Stimulated activated CD4-positive, alpha-beta T cell treated with anti-CD3 and anti-CD28 coated beads, Interleukin-4, amount 100 ng/mL, for 48 hours (primary cell): ENCODE results near the gene IL18BP.

Source experiments
- DNase-seq, 2 donors: peaks; one replicate each; pipeline ENCODE4 v3.0.0-alpha.2; 2020; ENCODE audit warnings: low read depth in 2 of 2

Gene IL18BP

DNA sequence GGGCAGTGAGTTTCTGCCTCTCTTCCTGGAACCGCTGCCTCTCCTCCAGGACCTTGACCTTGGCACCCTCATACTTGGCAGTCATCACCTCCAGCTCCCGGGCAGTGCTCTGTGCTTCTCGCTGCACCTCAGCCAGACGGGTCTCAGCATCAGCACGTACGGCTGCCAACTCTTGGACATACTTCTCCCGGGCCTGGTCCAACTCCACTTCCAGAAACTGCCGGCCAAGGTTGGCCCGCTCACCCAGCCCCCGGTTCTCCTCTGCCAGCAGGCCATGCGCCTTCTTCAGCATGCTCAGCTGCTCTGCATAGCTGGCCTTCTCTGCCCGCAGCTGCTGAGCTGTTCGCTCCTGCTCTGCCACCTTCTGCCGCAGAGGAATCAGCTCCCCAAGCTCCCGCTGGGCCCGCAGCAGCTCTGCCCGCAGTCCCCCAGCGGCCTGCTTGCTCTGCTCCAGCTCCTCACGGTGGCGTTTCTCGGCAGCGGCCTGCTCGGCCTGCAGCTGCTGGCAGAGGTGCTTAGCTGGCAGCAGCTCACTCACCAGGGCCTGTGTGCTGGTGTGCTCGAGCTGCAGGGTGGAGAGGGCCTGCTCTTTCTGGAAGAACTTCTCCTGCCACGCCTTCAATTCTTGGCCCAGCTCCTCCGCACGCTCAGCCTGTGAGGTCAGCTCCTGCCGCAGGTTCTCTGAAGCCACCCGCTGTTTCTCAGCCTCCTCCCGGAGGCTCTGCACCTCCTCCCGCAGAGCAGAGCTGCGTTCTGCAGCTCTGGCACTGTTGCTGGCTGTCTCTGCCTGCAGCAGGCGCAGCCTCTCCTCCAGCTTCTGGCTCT, 14.4 kb downstream of the IL18BP start:
- DNase-seq: no peak

DNA sequence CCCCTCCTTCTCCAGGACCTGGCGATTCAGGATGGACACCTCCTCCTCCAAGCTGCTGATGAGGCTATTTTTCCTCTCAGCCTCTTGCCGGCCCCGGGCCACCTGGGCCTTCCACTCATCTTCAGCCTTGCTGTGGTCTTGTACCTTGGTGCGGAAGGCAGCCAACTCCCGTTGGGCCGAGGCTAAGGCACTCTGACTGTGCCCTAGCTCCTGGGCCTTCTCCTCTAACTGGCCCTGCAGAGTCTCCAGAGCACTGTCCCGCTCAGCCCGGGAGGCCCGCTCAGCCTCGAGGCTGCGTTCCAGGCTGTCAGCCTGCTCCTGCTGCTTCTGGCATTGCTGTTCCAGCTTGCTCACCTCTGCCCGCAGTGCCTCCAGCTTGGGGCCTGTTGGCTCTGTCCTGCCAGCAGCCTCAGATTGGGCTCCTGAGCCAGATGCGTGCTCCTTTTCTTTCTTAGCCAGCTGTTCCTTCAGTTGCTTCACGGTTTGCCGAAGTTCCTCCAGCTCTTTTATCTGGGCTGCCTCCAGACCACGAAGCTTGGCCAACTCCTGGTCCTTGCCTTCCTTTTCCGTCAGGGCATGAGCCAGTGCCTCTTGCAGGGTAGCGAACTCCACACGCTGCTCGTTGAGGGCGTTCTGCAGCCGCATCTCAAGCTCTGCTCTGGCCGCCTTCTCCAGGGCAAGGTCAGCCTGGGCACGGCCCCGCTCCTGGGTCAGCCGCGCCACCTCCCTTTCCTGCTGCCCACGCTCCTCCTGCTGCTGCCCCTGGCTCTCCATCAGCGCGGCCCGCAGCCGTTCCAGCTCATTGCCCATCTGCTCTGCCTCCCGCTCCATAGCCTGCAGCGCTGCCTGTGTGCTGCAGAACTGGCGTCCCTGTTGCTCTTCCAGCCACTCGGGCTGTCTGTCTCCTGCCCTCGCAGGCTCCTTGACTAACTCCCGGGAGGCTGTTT, 15.3 kb downstream of the IL18BP start:
- DNase-seq: no peak

DNA sequence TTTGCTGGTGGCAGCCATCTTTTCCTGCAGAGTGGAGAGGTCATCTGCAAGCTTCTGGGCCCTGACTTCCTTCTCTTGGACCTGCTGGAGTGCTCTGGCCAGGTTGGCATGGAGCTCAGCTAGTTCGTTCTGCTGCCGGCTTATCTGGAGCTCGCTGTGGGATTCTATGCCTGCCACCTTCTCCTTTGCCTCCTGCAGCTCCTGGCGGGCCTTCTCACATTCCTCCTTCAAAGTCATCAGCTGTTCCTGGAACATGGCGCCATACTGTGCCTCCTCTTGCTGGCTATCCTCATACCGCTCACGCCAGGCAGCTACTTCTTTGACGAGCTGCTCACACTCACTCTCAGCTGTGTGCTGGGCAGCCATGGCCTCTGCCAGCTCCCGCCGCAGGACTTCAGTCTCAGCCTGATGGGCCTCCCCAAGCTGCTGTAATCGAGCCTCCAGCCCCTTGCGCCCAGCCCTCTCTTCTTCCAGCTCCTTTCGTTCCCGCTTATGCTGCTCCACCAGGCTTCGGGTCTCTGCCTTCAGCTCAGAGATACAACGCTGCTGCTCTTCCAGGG, 16.1 kb downstream of the IL18BP start:
- no peak for DNase-seq

DNA sequence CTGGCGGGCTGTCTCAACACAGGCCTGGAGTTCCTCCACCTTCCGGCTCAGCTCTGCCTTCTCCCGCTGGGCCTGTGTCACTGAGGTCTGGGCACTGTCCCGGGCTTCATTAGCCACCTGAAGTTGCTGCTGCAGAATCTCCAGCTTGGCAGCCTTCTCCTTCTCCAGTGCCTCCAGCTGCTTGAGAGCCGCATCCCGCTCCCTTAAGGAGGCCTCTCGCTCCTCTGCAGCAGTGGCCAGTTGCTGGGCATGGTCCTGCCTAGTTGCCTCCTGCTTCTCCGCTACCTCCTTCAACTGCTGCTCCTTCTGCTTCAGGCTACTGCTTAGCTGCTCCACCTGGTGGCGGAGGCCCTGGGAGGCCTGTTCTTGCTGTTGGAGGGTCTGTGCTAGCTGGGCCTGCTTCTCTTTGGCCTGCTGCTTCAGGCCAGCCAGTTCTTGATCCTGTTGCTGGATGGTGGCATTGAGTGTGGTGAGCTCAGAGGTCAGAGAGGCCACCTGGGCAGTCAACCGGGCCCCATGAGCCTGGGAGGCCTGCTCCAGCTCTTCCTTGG, 16.9 kb downstream of the IL18BP start:
- no peak for DNase-seq

DNA sequence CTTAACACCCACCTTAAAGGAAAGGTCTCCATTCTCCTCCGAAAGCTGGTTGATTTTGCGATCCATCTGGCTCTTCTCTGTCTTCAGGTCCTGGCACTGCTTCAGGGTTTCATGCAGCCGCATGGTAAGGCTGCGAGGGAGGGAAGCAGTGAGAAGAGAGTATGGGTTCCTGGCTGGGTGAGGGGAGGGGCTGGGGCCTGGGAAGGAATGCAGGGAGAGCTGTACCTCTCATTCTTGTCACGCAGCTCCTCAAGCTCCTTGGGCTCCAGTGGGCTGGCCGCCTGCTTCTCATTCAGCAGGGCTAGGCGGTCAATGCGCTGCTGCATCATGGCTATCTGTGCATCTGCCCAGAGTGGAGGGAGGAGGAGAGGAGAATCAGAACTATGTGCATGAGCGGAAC, 19.5 kb downstream of the IL18BP start:
- no peak for DNase-seq

DNA sequence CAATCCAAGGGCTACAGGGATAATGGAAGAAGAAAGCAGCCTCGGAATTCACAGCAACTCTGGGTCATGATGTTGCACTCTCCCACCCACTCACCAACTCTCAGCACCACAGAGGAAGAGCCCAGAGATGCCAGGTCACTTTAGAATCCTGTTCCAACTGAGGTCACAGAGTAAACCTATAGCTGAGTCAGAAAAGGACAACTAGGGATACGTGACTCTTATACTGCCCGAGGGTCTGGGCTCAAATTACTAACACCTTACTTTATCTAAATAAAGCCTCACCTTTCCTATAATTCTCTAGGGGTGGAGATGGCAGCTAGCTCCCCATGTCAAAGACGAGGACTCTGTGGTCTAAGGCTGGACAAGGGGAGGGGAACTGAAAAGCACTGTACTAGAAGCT, 24.6 kb downstream of the IL18BP start:
- no peak for DNase-seq

DNA sequence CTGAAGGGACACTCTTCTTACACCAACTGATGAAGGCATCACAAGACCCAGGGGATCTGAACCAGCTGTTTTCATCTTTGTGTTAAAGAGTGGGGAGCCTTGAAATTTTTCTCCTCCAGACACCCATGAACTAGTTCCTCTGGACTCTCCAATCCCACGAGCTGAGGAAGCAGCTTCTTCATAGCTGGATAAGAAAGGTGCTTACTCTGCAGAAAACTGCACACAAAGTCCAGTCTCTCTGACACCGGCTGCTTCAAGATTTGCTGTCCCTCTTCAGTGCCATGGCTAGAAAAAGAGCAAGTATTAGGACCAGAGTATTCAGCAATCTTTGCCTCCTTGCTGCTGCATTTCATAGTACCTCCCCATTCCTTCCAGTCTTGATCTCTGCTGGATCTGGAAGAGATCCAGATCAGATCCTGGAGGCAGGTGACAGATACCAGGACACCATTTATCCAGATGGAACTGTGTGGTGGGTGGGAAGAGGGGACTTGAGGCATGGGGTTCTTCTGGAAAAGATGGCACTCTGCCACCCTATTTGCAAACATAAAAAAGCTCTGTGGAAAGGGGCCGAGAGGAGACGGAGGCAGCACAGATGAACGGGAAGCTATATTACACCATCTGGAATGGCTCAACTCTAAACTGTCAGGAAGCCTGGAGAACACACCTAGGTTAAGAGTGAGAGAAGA, 25.5 kb downstream of the IL18BP start:
- no peak for DNase-seq

DNA sequence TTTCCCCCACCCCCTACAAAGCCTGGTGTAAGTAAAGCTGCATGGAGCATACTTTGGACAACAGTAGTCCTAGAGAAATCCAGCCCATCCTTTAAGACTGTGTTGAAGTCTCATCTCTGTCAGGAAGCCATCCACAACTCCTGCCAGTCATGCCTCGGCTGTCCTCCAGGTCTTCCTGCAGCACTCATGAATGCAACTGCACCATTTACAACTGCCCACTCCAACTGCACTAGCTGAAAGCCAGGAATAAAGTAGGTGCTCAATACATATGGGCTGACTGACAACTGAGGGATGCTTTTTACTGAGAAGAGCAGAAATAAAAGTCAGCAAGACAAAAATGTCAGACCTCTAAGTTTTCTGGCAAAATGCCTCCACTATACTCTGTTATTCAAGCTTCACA, 27.4 kb downstream of the IL18BP start:
- no peak for DNase-seq

DNA sequence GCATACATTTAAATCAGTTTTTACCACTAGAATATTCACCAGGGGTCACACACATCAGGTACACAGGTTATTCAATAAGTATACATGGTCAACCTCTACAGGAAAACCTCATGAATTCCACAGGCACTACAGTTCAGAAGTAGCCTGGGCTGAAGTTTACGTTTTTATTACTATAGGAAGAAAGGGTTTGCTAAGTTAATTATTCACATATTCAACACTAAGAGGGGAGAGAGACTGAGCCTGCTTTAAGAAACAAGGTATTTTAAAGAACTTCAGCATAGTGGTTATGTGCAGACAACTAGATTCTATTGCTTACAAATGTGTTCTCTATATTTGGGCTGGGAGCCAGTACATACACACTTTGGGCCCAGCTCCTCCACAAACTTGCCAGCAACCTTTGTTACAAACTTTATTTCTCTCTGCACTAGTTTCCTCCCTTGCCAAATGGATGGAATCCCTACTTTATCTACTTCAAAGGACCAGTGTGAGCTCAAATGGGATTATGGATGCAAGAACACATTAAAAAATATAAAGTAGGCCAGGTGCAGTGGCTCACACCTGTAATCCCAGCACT, 31.9 kb downstream of the IL18BP start:
- DNase-seq: no peak

DNA sequence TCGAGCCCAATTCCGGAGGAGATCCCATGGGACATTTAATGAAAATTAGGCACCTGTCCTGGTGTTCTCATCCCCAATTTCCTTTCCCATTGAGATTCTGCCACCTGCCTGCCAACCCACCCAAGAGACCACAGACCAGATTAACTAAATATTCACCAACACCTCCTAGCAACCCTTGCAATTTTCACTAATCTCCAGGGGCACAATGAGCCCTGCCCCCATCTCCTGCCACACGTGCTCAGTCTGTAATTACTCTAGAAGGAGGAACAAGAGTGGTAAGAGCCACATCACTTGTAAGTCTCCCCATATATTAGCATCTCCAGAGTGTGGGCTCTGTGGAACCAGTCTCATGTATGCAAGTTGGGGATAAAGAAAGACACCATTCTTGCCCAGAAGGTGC, 38.0 kb downstream of the IL18BP start:
- DNase-seq: no peak

DNA sequence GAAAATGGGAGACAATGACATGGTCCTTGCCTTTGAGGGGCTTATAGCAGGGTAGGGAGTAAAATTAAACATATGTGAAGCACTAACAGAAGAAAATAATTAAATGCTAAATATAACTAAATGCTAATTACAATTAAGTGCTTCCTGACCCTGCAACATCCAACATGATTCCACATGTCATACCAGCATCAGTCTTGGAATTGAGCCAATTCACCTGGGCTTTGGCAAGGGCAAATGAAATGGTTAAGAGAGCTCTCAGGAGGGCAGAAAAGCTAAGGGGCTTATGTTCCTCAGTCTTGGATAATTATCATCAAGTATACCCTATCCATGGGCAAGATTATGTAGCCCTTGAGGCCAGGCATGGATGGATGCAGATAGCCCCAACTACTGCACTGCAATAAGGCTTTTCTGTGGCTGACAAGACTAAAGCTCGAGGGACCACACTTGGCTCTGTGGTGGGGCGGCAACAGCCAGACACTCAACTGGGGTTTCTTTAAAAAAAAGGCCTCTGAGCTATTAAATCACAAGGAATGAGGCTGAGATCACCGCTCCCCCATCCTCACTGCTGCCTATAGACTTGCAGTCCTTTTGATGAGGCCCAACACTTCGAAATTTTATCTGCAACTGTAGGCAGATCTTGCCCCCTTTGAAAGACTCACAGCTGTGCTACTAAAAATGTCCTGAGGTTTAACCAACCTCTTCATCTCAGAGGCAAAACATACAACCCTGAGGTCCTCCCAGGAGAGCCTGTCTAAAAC, 39.0 kb downstream of the IL18BP start:
- no peak for DNase-seq

DNA sequence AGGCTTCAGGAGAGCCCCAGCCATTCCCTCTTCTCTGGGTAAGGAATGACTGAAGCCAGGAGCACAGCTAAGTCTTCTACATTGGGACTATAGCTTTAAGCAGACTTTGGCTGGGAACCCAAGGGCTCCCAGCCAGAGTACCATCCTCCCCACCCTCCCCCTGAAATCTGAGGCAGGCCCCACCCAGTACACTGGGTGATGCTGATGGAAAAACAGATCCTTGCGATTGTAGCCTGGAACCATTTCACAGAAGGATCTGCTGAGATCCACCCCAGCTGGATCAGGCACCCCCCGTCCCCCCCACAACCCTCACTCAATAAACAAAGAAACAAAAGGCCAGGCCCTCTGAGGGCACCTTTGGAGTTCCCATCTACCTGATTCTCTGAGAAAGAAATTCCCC, 39.8 kb downstream of the IL18BP start:
- no peak for DNase-seq

DNA sequence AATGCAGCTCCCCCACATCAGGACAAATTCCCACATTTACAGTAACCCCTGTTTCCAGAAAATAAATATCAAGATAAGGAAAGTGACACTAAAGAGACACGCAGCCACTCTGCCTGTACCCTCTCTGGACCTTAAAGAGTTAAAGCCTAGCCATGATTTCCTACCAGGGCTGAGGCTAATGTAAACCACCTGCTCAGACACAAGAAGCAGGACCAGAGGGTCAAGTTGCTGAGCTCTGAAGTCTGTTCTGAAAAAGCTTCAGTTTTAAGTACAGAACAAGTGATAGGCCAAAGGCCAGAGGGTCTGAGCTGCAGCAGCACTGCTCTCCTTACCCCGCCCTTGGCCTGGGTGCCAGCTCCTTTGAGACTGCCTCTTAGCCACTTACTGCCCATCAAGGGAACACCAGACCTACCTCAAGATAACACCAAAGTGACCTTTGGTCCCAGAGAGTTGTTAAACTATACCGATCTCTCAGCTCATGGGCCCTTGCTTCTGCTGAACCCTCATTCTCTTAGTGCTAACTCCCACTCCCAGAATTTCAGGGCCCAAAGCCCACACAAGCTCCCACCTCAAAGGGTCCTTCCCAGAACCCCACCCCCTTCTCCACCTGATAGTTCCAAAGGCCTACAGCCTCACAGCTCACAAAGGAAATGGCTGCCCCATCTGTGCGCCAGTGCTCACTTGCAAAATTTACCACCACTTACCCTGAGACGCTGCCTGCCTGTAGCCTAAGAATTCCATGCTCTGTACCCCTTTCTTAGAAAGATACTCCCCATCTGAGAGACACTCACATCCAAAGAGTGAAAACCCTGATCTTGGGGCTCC, 40.5 kb downstream of the IL18BP start:
- no peak for DNase-seq

DNA sequence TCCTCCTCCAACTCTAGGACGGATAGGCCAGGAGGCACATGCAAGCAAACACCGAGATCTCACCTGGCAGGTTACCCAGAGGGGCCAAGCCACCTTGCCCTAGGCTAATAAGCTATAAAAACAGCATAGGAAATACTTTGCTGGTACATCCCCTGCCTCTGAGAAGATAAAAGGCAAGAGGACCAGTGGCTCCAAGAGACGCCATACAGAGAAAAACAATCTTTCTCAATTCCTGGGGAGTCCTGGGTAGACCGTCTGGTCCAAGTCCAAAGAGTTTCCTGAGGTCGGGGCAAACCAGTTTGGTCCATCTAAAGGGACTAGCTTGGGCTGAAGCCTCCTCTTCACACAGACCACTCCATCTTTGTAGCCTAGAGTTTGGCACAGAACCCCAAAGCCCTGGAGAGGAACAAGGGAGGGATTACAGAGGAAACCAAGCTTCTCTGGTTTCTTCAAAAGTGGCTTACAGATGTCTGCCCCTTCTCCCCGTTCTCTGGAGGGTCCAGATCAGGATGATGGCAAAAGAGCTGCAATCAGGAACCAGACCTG, 41.2 kb downstream of the IL18BP start:
- no peak for DNase-seq

DNA sequence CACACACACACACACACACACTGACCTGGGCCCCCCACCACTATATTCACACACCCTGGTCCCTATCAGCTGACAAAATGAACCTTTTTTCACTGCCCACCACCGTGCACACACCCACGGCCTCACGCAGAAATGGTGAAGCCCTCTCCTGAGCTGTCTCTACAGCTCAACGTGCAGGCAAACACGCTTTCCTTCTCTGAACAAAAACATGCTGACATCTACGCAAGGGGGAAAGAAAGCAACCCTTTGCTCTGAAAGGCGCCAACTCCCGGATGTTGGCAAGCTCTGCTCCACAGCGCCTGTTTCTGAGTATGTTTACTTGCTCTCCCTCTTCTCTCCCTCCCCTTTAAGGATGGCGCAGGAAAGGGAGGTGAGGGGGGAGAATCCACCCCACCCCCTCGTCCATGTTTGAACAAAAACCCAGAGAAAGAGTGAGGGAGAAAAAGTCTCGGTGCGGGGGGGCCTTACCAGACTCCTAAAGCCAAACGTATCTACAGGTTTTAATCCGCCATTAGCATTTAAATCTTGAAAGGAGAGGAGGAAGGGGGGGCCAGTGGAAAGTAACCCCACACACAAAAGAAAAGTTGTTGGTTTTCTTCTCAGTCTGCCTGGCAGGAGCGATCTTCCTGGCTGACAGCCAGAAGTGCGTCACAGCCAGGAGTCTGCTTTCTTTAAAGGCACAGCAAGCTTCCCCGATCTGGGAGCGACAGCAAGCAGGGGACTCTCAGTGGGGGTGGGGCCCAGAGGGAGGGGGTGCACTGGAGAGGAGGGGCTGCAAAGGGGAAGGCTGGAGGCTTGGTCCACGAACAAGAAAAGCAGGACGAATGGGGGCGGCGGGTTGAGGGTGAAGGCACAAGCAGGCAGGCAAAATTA, 42.0 kb downstream of the IL18BP start:
- peak; percentile 55 to 70 for DNase-seq

DNA sequence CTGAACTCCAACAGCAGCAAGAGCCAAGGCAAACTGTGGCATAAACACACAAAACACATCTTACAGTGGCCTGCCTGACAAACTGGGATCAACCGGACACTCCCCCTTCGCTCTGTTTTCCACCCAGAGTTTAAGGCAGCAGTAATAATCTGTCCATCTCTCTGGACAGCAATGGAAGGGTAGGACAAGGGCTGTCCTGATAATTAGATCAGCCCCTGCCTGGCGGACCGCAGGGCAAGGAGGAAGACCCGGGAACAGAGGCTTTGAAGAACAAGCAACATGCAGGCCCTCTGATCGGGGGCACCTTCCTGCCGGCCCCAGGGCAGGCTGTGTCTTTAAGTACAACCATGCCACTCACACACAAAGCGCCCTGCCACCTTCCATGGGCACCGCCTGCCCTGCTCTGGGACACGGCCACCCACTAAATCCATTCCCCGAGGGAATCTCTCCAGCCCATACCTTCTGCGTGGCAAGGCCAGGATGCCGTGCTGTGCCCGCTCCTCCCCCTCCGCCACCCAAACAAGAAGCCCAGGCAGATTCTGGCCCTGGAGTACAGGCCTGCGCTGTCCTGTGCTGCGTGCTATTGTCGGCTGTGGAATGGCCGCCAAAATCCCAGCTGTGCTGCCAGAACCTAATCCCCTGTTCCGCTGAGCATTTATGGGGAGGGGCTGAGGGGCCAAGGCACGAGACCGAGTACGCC, 42.8 kb downstream of the IL18BP start:
- DNase-seq: peak in 1 of 2 donors; percentile 26

DNA sequence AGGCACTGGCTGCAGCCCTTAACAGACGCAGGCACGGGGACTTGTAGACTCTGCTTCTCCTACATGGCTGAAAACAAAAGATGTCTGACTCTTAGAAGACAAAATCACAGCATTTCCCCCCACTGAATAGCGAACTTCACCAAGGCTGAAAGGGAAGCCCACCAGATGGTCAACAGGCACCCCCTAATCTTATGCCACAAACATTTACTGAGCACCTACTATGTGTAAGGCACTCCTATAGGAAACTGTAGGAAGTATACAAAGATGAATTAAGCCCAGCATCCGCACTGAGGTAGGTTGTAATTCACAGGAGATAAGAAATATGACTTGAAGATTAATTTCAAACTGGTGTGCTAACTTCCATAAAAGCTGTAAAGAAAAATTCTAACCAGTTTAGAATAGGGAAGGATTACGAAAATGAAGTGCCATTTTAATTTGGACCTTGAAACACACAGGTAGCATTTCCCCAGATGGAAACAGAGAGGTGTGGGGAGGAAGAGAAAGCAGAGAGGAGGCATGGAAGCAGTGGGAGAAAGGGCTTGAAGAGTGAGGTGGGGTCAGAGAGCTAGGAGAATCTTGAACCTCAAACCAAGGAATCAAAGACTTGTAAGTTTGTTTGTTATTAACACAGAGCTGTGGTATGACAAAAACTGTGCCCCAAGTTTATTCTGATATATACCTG, 43.5 kb downstream of the IL18BP start:
- no peak for DNase-seq
